Panc1 (cell line): ENCODE data around the gene RBM48.

Source experiments
- POLR2AphosphoS5 ChIP-seq: IDR thresholded peaks from 2 replicates; pipeline ENCODE4 v1.6.1; 2012; ENCODE audit warnings: mild to moderate bottlenecking, low read depth, low read length, moderate library complexity
- SIN3A ChIP-seq: IDR thresholded peaks from 2 replicates; pipeline ENCODE4 v1.6.1; 2012; ENCODE audit warnings: low read depth, mild to moderate bottlenecking, low read length, moderate library complexity, borderline replicate concordance; ENCODE audit not compliant: insufficient read depth
- TCF7L2 ChIP-seq: IDR thresholded peaks from 2 replicates; pipeline ENCODE4 v1.6.1; 2011; ENCODE audit warnings: mild to moderate bottlenecking, low read depth, low read length, inconsistent platforms
- TF ChIP-seq, protein P1 (sequence below): fragments of 450-650 bp; IDR thresholded peaks from 2 replicates; pipeline ENCODE4 v1.5.1; 2017; ENCODE audit warnings: mild to moderate bottlenecking
- TF ChIP-seq, protein P2 (sequence below), 2 experiments: IDR thresholded peaks; 2 replicates each; pipeline ENCODE4 v1.6.1; 2011 to 2012; ENCODE audit warnings: low read depth in 2 of 2, control low read depth in 1 of 2, low read length in 1 of 2, mild to moderate bottlenecking in 1 of 2, moderate library complexity in 1 of 2; ENCODE audit not compliant: insufficient read depth in 1 of 2

DNA sequence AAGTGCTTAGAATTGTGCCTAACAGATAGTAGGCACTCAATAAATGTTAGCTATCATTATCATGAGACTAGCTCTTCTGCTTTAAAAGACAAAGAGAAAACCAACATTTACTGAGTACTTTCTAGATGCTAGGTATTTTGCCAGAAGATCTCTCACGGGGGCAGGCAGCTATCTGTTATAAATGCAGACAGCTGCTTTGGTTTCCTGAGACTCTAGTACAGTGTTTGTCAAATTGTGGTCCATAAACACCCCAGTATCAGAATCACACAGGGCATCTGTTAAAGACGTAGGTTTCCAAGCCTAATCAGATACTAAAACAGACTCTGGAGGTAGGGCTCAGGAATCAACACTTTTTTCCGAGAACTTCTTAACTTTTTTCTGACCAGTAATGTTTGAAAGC is 47.7 kb downstream of the RBM48 start:
- no peak for TF ChIP-seq POLR2AphosphoS5
- TF ChIP-seq, protein P1, sequence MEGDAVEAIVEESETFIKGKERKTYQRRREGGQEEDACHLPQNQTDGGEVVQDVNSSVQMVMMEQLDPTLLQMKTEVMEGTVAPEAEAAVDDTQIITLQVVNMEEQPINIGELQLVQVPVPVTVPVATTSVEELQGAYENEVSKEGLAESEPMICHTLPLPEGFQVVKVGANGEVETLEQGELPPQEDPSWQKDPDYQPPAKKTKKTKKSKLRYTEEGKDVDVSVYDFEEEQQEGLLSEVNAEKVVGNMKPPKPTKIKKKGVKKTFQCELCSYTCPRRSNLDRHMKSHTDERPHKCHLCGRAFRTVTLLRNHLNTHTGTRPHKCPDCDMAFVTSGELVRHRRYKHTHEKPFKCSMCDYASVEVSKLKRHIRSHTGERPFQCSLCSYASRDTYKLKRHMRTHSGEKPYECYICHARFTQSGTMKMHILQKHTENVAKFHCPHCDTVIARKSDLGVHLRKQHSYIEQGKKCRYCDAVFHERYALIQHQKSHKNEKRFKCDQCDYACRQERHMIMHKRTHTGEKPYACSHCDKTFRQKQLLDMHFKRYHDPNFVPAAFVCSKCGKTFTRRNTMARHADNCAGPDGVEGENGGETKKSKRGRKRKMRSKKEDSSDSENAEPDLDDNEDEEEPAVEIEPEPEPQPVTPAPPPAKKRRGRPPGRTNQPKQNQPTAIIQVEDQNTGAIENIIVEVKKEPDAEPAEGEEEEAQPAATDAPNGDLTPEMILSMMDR = no peak
- TF ChIP-seq SIN3A = no peak
- TF ChIP-seq, protein P2, sequence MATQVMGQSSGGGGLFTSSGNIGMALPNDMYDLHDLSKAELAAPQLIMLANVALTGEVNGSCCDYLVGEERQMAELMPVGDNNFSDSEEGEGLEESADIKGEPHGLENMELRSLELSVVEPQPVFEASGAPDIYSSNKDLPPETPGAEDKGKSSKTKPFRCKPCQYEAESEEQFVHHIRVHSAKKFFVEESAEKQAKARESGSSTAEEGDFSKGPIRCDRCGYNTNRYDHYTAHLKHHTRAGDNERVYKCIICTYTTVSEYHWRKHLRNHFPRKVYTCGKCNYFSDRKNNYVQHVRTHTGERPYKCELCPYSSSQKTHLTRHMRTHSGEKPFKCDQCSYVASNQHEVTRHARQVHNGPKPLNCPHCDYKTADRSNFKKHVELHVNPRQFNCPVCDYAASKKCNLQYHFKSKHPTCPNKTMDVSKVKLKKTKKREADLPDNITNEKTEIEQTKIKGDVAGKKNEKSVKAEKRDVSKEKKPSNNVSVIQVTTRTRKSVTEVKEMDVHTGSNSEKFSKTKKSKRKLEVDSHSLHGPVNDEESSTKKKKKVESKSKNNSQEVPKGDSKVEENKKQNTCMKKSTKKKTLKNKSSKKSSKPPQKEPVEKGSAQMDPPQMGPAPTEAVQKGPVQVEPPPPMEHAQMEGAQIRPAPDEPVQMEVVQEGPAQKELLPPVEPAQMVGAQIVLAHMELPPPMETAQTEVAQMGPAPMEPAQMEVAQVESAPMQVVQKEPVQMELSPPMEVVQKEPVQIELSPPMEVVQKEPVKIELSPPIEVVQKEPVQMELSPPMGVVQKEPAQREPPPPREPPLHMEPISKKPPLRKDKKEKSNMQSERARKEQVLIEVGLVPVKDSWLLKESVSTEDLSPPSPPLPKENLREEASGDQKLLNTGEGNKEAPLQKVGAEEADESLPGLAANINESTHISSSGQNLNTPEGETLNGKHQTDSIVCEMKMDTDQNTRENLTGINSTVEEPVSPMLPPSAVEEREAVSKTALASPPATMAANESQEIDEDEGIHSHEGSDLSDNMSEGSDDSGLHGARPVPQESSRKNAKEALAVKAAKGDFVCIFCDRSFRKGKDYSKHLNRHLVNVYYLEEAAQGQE (IDR thresholded peaks at IDR 0.05; ENCODE audit: insufficient read depth in 1 of 2, low read depth in 2 of 2, low read length in 1 of 2) = no peak
- no peak for TF ChIP-seq TCF7L2
